Loucy (cell line): Measurements from ENCODE around the gene ARMH4.

Source experiments
- H2AFZ ChIP-seq: fragments of 200-600 bp; sonication (generic); 2 replicates; pipeline ENCODE4 v1.6.0; 2016; ENCODE audit warnings: antibody characterized with exemption, mild to moderate bottlenecking, low read length, moderate library complexity
- H3F3A ChIP-seq: fragments of 200-600 bp; 2 replicates; pipeline ENCODE4 v1.6.0; 2016; ENCODE audit warnings: antibody characterized with exemption, low read depth, mild to moderate bottlenecking
- H3K27me3 ChIP-seq: fragments of 200-600 bp; sonication (generic); 2 replicates; pipeline ENCODE4 v1.6.1; 2014; ENCODE audit warnings: low read length, mild to moderate bottlenecking; ENCODE audit not compliant: insufficient read depth, poor library complexity, severe bottlenecking
- H3K36me3 ChIP-seq: fragments of 200-600 bp; sonication (generic); 2 replicates; pipeline ENCODE4 v1.6.1; 2016; ENCODE audit warnings: low read length; ENCODE audit not compliant: insufficient read depth
- H3K4me1 ChIP-seq: fragments of 200-600 bp; sonication (generic); 2 replicates; pipeline ENCODE4 v1.5.1; 2014; ENCODE audit warnings: low read length, mild to moderate bottlenecking; ENCODE audit not compliant: insufficient read depth, poor library complexity, severe bottlenecking
- H3K4me2 ChIP-seq: fragments of 200-600 bp; sonication (generic); 2 replicates; pipeline ENCODE4 v1.6.0; 2014; ENCODE audit warnings: antibody characterized with exemption, low read length, low read depth, mild to moderate bottlenecking; ENCODE audit not compliant: poor library complexity, severe bottlenecking
- H3K4me3 ChIP-seq: fragments of 200-600 bp; sonication (generic); 2 replicates; pipeline ENCODE4 v1.5.1; 2014; ENCODE audit warnings: low read length, mild to moderate bottlenecking, mixed read lengths; ENCODE audit not compliant: poor library complexity, severe bottlenecking
- H3K79me2 ChIP-seq: fragments of 200-600 bp; sonication (generic); 2 replicates; pipeline ENCODE4 v1.6.1; 2014; ENCODE audit warnings: low read length; ENCODE audit not compliant: insufficient read depth
- H3K9ac ChIP-seq: fragments of 200-600 bp; sonication (generic); 2 replicates; pipeline ENCODE4 v1.6.0; 2014; ENCODE audit warnings: mild to moderate bottlenecking, low read depth, low read length, moderate library complexity; ENCODE audit not compliant: poor library complexity, severe bottlenecking
- H3K9me2 ChIP-seq: fragments of 200-600 bp; sonication (generic); replicated peaks from 2 replicates; pipeline ENCODE4 v1.6.1; 2016; ENCODE audit warnings: low read depth, low read length, mixed read lengths
- H3K9me3 ChIP-seq: fragments of 200-600 bp; sonication (generic); 2 replicates; pipeline ENCODE4 v1.6.1; 2014; ENCODE audit warnings: mild to moderate bottlenecking, antibody characterized with exemption, low read length, low read depth; ENCODE audit not compliant: insufficient read depth
- H4K20me1 ChIP-seq: fragments of 200-600 bp; sonication (generic); 2 replicates; pipeline ENCODE4 v1.6.0; 2014; ENCODE audit warnings: antibody characterized with exemption, low read length, mild to moderate bottlenecking; ENCODE audit not compliant: insufficient read depth, poor library complexity, severe bottlenecking
- EZH2phosphoT487 ChIP-seq: fragments of 200-600 bp; IDR thresholded peaks from 2 replicates; pipeline ENCODE4 v1.6.1; 2018; ENCODE audit warnings: antibody characterized with exemption, mild to moderate bottlenecking, moderate library complexity, borderline replicate concordance
- TF ChIP-seq, protein P1 (sequence below): fragments of 200-600 bp; sonication (generic); conservative IDR thresholded peaks from 2 replicates; pipeline ENCODE4 v1.5.1; 2014; ENCODE audit warnings: mild to moderate bottlenecking, antibody characterized with exemption, low read length

ARMH4 gene

DNA sequence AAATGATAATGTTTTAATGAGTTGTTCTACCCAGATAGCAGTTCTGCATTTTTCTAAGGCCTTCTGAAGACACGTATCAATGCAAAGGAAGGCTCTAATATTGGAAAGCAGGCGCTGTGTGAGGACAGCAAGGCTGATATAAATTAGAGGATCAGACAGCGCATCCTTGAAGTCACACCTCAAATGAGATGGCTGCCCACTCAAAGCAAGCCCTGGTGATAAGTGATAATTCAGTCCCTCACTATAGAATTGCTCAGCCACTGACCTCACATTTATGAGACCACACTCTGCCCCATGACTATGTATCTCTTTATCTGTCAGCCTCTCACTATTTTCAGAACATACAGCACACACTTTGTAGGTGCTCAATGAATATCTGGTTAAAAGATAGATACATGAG, 62.4 kb downstream of the ARMH4 start:
- H3F3A ChIP-seq: no peaks in the 10 kb centered on the region
- H2AFZ ChIP-seq: no peak overlapping the region
- H3K79me2 ChIP-seq: no peaks in the 10 kb centered on the region
- no peak overlapping the region for H3K4me3 ChIP-seq
- H4K20me1 ChIP-seq: no peaks in the 10 kb centered on the region
- H3K9me2 ChIP-seq: no peaks in the 10 kb centered on the region
- H3K4me1 ChIP-seq: no peaks in the 10 kb centered on the region
- H3K9ac ChIP-seq: no peak overlapping the region
- H3K9me3 ChIP-seq: no peaks in the 10 kb centered on the region
- no peak overlapping the region for H3K4me2 ChIP-seq
- TF ChIP-seq EZH2phosphoT487: no peak
- TF ChIP-seq, protein P1, sequence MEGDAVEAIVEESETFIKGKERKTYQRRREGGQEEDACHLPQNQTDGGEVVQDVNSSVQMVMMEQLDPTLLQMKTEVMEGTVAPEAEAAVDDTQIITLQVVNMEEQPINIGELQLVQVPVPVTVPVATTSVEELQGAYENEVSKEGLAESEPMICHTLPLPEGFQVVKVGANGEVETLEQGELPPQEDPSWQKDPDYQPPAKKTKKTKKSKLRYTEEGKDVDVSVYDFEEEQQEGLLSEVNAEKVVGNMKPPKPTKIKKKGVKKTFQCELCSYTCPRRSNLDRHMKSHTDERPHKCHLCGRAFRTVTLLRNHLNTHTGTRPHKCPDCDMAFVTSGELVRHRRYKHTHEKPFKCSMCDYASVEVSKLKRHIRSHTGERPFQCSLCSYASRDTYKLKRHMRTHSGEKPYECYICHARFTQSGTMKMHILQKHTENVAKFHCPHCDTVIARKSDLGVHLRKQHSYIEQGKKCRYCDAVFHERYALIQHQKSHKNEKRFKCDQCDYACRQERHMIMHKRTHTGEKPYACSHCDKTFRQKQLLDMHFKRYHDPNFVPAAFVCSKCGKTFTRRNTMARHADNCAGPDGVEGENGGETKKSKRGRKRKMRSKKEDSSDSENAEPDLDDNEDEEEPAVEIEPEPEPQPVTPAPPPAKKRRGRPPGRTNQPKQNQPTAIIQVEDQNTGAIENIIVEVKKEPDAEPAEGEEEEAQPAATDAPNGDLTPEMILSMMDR: no peak
- H3K27me3 ChIP-seq: no peaks in the 10 kb centered on the region
- no peaks in the 10 kb centered on the region for H3K36me3 ChIP-seq

DNA sequence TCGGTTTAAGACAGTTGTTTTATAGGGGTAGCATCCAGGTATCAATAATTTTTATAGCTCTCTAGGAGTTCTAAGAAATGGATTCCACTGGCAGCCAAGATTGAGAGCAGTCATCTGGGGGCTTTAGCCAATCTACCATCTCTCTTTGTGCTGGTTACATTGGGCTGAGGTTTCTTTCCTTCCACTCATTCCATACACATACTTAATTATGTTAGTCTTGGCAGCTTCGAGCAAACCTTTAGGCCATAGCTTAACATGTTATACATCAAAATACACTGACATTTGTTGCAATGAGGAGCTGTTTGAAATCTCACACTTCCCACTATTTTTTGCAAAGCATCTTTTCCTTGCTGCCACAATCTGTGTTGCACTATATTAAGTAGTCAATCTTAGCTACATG, 63.1 kb downstream of the ARMH4 start:
- H3K79me2 ChIP-seq: no peaks in the 10 kb centered on the region
- H3K4me2 ChIP-seq: no peak overlapping the region
- no peaks in the 10 kb centered on the region for H3F3A ChIP-seq
- H4K20me1 ChIP-seq: no peaks in the 10 kb centered on the region
- H3K4me3 ChIP-seq: no peak overlapping the region
- H3K4me1 ChIP-seq: no peaks in the 10 kb centered on the region
- H3K9me3 ChIP-seq: no peaks in the 10 kb centered on the region
- H3K9ac ChIP-seq: no peak overlapping the region
- H3K36me3 ChIP-seq: no peaks in the 10 kb centered on the region
- H3K27me3 ChIP-seq: no peaks in the 10 kb centered on the region
- no peak overlapping the region for H2AFZ ChIP-seq
- no peak for TF ChIP-seq EZH2phosphoT487
- TF ChIP-seq, protein P1: no peak
- H3K9me2 ChIP-seq: no peaks in the 10 kb centered on the region

DNA sequence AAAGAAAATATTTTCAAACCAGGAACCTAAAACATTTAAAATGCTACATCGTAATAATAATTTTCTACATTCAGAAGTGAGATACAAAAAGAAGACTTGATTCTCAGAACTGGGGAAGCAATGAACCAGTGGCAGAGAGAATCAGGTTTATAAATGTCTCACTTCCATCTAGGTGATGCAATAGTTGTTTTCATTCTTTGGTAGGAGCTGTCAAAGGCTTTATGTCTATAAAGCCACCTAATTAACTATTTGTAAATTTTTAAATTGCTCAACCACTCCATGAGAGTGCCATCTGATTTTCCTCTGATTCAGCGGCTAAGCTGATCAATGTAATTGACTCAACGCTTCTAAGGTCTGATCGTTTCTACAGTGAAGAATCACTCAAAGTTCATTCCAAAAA, 66.1 kb downstream of the ARMH4 start:
- Histone ChIP-seq H3K9me2 (no peaks in the 10 kb centered on the region), H3K9me3 (no peaks in the 10 kb centered on the region), H3K79me2 (no peaks in the 10 kb centered on the region), H3K9ac (no peak overlapping the region), H3K27me3 (no peaks in the 10 kb centered on the region), H2AFZ (no peak overlapping the region), H3F3A (no peaks in the 10 kb centered on the region), H4K20me1 (no peaks in the 10 kb centered on the region), H3K4me1 (no peaks in the 10 kb centered on the region), H3K4me3 (no peak overlapping the region), H3K4me2 (no peak overlapping the region), H3K36me3 (no peaks in the 10 kb centered on the region)
- TF ChIP-seq EZH2phosphoT487: no peak
- TF ChIP-seq, protein P1: no peak
